ENCODE measurements around the gene HMHB1.

Gene HMHB1

GRCh38 chr5:143812085-143812705, at the start of gene HMHB1:
HMHB1 (plus strand) TSS chr5:143812161.
- no peak for DNase-seq

- no peak for DNase-seq
Observed at GRCh38 chr5:143762636-143763220, 49.2 kb upstream of the HMHB1 start.

- no peak for DNase-seq
Observed at GRCh38 chr5:143767162-143767561, 44.8 kb upstream of the HMHB1 start.

- DNase-seq, result no peak
Observed at GRCh38 chr5:143769026-143769786, 42.8 kb upstream of the HMHB1 start.

GRCh38 chr5:143770450-143770849, 41.5 kb upstream of the HMHB1 start:
- DNase-seq, result no peak

GRCh38 chr5:143771189-143771588, 40.8 kb upstream of the HMHB1 start:
- DNase-seq, result no peak

- DNase-seq, result no peak
Observed at GRCh38 chr5:143771602-143772001, 40.4 kb upstream of the HMHB1 start.

GRCh38 chr5:143772621-143773020, 39.3 kb upstream of the HMHB1 start:
- DNase-seq, result no peak

- no peak for DNase-seq
Observed at GRCh38 chr5:143775258-143775657, 36.7 kb upstream of the HMHB1 start.

- no peak for DNase-seq
Observed at GRCh38 chr5:143776951-143777350, 35.0 kb upstream of the HMHB1 start.

- DNase-seq, result no peak
Observed at GRCh38 chr5:143779506-143779905, 32.5 kb upstream of the HMHB1 start.

GRCh38 chr5:143781993-143782520, 29.9 kb upstream of the HMHB1 start:
- no peak for DNase-seq

GRCh38 chr5:143782588-143783386, 29.2 kb upstream of the HMHB1 start:
- no peak for DNase-seq

- no peak for DNase-seq
Observed at GRCh38 chr5:143788401-143788800, 23.6 kb upstream of the HMHB1 start.

GRCh38 chr5:143790457-143791112, 21.4 kb upstream of the HMHB1 start:
- DNase-seq, result no peak

GRCh38 chr5:143791848-143792731, 19.9 kb upstream of the HMHB1 start:
- no peak for DNase-seq

- DNase-seq, result no peak
Observed at GRCh38 chr5:143793249-143793648, 18.7 kb upstream of the HMHB1 start.

- no peak for DNase-seq
Observed at GRCh38 chr5:143796125-143796524, 15.8 kb upstream of the HMHB1 start.

- DNase-seq, result no peak
Observed at GRCh38 chr5:143796753-143797152, 15.2 kb upstream of the HMHB1 start.

- DNase-seq, result peak in 1 of 2 donors; percentile 17
Observed at GRCh38 chr5:143800715-143801114, 11.2 kb upstream of the HMHB1 start.

GRCh38 chr5:143801252-143801939, 10.6 kb upstream of the HMHB1 start:
- no peak for DNase-seq

Data from hippocampal formation (tissue), 2 donors.